Ectodermal cell (in vitro differentiated cells): Measurements from ENCODE around the gene BEND3. TPM values are rescaled to one million over a fixed set of nuclear protein-coding genes. Genes with fewer than 3 reads are reported as not detected.
"Not testable (repeated sequence)": the region's sequence is repeated elsewhere in the genome, so short reads cannot be mapped to it uniquely, and the experiment has no call there.

Experiments used
- H3K27ac ChIP-seq: 2 replicates; pipeline ENCODE4 v1.7.0; 2013; ENCODE audit warnings: mild to moderate bottlenecking, low read depth, low read length; ENCODE audit not compliant: insufficient read depth, poor library complexity, severe bottlenecking
- H3K27me3 ChIP-seq: 2 replicates; pipeline ENCODE4 v1.7.0; 2013; ENCODE audit warnings: mild to moderate bottlenecking, low read length; ENCODE audit not compliant: insufficient read depth, control insufficient read depth, poor library complexity, severe bottlenecking
- H3K36me3 ChIP-seq: one replicate; pipeline ENCODE4 v1.7.0; 2013; ENCODE audit warnings: low read length; ENCODE audit not compliant: control insufficient read depth, insufficient read depth
- H3K4me1 ChIP-seq: one replicate; pipeline ENCODE4 v1.7.0; 2013; ENCODE audit warnings: low read length; ENCODE audit not compliant: control insufficient read depth, insufficient read depth
- H3K4me3 ChIP-seq: 2 replicates; pipeline ENCODE4 v1.7.0; 2013; ENCODE audit warnings: low read depth, low read length, control low read depth; ENCODE audit not compliant: insufficient read depth
- H3K9me3 ChIP-seq: 2 replicates; pipeline ENCODE4 v1.7.0; 2013; ENCODE audit warnings: mild to moderate bottlenecking, low read length, moderate library complexity; ENCODE audit not compliant: control insufficient read depth
- WGBS, 2 experiments: methylation state at CpG; one replicate each; pipeline ENCODE4 v1.1.7; 2013; ENCODE audit warnings: missing lambda C conversion rate in 2 of 2; 5-methylcytosine and 5-hydroxymethylcytosine counted together
- polyA plus RNA-seq, 4 experiments: library from polyadenylated mRNA; stranded (reverse); fragments of 50-300 nt; gene quantifications; one replicate each; pipeline ENCODE4 v1.2.3, GENCODE V29; 2013

Gene BEND3
- 13.5 TPM for polyA plus RNA-seq (2013, experiment 1 of 4)
- 16.2 TPM for polyA plus RNA-seq (2013, experiment 2 of 4)
- 8.1 TPM for polyA plus RNA-seq (2013, experiment 3 of 4)
- polyA plus RNA-seq (2013, experiment 4 of 4), result 8.5 TPM

GRCh38 chr6:107114926-107115694 lies at the start of gene BEND3:
Gene BEND3 (minus strand): TSS chr6:107115515. CDS start chr6:107099285, 16,230 bp downstream.
- no peaks in the 10 kb centered on the region for H3K36me3 ChIP-seq
- peak within 1 kb of the TSS; percentile 90 for H3K27ac ChIP-seq
- no peaks in the 10 kb centered on the region for H3K9me3 ChIP-seq
- H3K27me3 ChIP-seq, result no peaks in the 10 kb centered on the region
- peaks cover 10% of the 10 kb centered on the region for H3K4me1 ChIP-seq
- H3K4me3 ChIP-seq, result peak within 1 kb of the TSS; percentile 67
- WGBS, 2 experiments, result 0% methylated on average over 106 to 109 of the region's 109 CpGs

- H3K9me3 ChIP-seq, H3K36me3 ChIP-seq, H3K4me1 ChIP-seq, H3K27ac ChIP-seq, H3K27me3 ChIP-seq, H3K4me3 ChIP-seq: not testable (repeated sequence)
- WGBS, 2 experiments, result 93 to 95% methylated on average over 3 of the region's 5 CpGs
These were observed 49.0 kb upstream of the BEND3 start for GRCh38 chr6:107164299-107164698.

- H3K27ac ChIP-seq, result no peak overlapping the region
- no peaks in the 10 kb centered on the region for H3K27me3 ChIP-seq
- H3K9me3 ChIP-seq, result no peaks in the 10 kb centered on the region
- no peaks in the 10 kb centered on the region for H3K4me1 ChIP-seq
- no peaks in the 10 kb centered on the region for H3K36me3 ChIP-seq
- 93 to 96% methylated on average over 3 of the region's 3 CpGs for WGBS, 2 experiments
- H3K4me3 ChIP-seq, result no peak overlapping the region
These were observed 46.2 kb upstream of the BEND3 start for GRCh38 chr6:107161521-107161920.

- H3K36me3 ChIP-seq, result no peaks in the 10 kb centered on the region
- 94 to 97% methylated on average over 2 of the region's 2 CpGs for WGBS, 2 experiments
- no peak overlapping the region for H3K4me3 ChIP-seq
- H3K4me1 ChIP-seq, result peaks cover 12% of the 10 kb centered on the region
- no peaks in the 10 kb centered on the region for H3K9me3 ChIP-seq
- H3K27me3 ChIP-seq, result no peaks in the 10 kb centered on the region
- H3K27ac ChIP-seq, result no peak overlapping the region
These were observed 41.3 kb upstream of the BEND3 start for GRCh38 chr6:107156617-107157016.

GRCh38 chr6:107154801-107155160 lies 39.5 kb upstream of the BEND3 start:
- Histone ChIP-seq H3K9me3 (no peaks in the 10 kb centered on the region), H3K27ac (no peak overlapping the region), H3K27me3 (no peaks in the 10 kb centered on the region), H3K36me3 (no peaks in the 10 kb centered on the region), H3K4me1 (peaks cover 14% of the 10 kb centered on the region), H3K4me3 (no peak overlapping the region)
- 73 to 78% methylated on average over 2 of the region's 2 CpGs for WGBS, 2 experiments

- 67 to 70% methylated on average over 9 to 12 of the region's 12 CpGs for WGBS, 2 experiments
- Histone ChIP-seq H3K9me3 (no peaks in the 10 kb centered on the region), H3K27ac (peak overlapping the region; percentile 3), H3K36me3 (no peaks in the 10 kb centered on the region), H3K4me3 (no peak overlapping the region), H3K27me3 (no peaks in the 10 kb centered on the region), H3K4me1 (peaks cover 14% of the 10 kb centered on the region)
These were observed 39.0 kb upstream of the BEND3 start for GRCh38 chr6:107154131-107154800.

- Histone ChIP-seq H3K4me3 (no peak overlapping the region), H3K36me3 (no peaks in the 10 kb centered on the region), H3K4me1 (peaks cover 14% of the 10 kb centered on the region), H3K27ac (no peak overlapping the region), H3K27me3 (no peaks in the 10 kb centered on the region), H3K9me3 (no peaks in the 10 kb centered on the region)
- WGBS, 2 experiments, result 93 to 96% methylated on average over 7 to 8 of the region's 8 CpGs
These were observed 37.5 kb upstream of the BEND3 start for GRCh38 chr6:107152638-107153430.

- no peaks in the 10 kb centered on the region for H3K4me1 ChIP-seq
- WGBS, 2 experiments, result 90 to 91% methylated on average over 3 to 4 of the region's 4 CpGs
- no peak overlapping the region for H3K27ac ChIP-seq
- H3K9me3 ChIP-seq, result no peaks in the 10 kb centered on the region
- no peak overlapping the region for H3K4me3 ChIP-seq
- no peaks in the 10 kb centered on the region for H3K27me3 ChIP-seq
- no peaks in the 10 kb centered on the region for H3K36me3 ChIP-seq
These were observed 29.4 kb upstream of the BEND3 start for GRCh38 chr6:107144666-107145065.

- Histone ChIP-seq H3K27me3 (no peaks in the 10 kb centered on the region), H3K4me3 (no peak overlapping the region), H3K9me3 (no peaks in the 10 kb centered on the region)
These were observed 28.7 kb upstream of the BEND3 start for GRCh38 chr6:107144014-107144413.

GRCh38 chr6:107140581-107140980 lies 25.3 kb upstream of the BEND3 start:
- Histone ChIP-seq H3K27me3 (no peaks in the 10 kb centered on the region), H3K4me3 (no peak overlapping the region), H3K36me3 (no peaks in the 10 kb centered on the region), H3K9me3 (no peaks in the 10 kb centered on the region), H3K4me1 (no peaks in the 10 kb centered on the region), H3K27ac (no peak overlapping the region)
- 90 to 94% methylated on average over 1 to 2 of the region's 3 CpGs for WGBS, 2 experiments

More at GRCh38 chr6:107144014-107144413, 28.7 kb upstream of the BEND3 start:
- H3K36me3 ChIP-seq, result no peaks in the 10 kb centered on the region
- no peaks in the 10 kb centered on the region for H3K4me1 ChIP-seq
- no peak overlapping the region for H3K27ac ChIP-seq
